HepG2 (cell line): ENCODE measurements around the gene INSIG2. TPM values are rescaled to one million over a fixed set of nuclear protein-coding genes. Genes with fewer than 3 reads are reported as not detected.

Source experiments
- AKAP8 ChIP-seq: sonication (generic); formaldehyde crosslinking; IDR thresholded peaks from 2 replicates; pipeline ENCODE4 v1.5.1; 2020; ENCODE audit warnings: mild to moderate bottlenecking, missing genetic modification reagents
- ATF2 ChIP-seq: sonication (generic); formaldehyde crosslinking; IDR thresholded peaks from 2 replicates; pipeline ENCODE4 v1.4.0; 2020; ENCODE audit warnings: missing genetic modification reagents
- BRF2 ChIP-seq: sonication (generic); formaldehyde crosslinking; IDR thresholded peaks from 2 replicates; pipeline ENCODE4 v1.8.1; 2022; ENCODE audit warnings: mild to moderate bottlenecking, missing genetic modification reagents
- CEBPG ChIP-seq: IDR thresholded peaks from 2 replicates; pipeline ENCODE4 v1.6.1; 2016
- CHCHD3 ChIP-seq: sonication (generic); formaldehyde crosslinking; IDR thresholded peaks from 2 replicates; pipeline ENCODE4 v1.8.0; 2022; ENCODE audit warnings: mild to moderate bottlenecking, missing genetic modification reagents, moderate library complexity
- KLF11 ChIP-seq: IDR thresholded peaks from 2 replicates; pipeline ENCODE4 v1.6.1; 2016; ENCODE audit warnings: missing compliant biosample characterization
- KLF13 ChIP-seq: sonication (generic); formaldehyde crosslinking; IDR thresholded peaks from 2 replicates; pipeline ENCODE4 v1.4.0; 2020; ENCODE audit warnings: mild to moderate bottlenecking, missing genetic modification reagents
- KLF9 ChIP-seq: IDR thresholded peaks from 2 replicates; pipeline ENCODE4 v1.6.1; 2016; ENCODE audit warnings: low read depth
- MED13 ChIP-seq: sonication (generic); formaldehyde crosslinking; IDR thresholded peaks from 2 replicates; pipeline ENCODE4 v1.5.0; 2020; ENCODE audit warnings: missing genetic modification reagents
- MIXL1 ChIP-seq: IDR thresholded peaks from 2 replicates; pipeline ENCODE4 v1.6.1; 2016
- PATZ1 ChIP-seq: sonication (generic); formaldehyde crosslinking; IDR thresholded peaks from 2 replicates; pipeline ENCODE4 v1.4.0; 2020; ENCODE audit warnings: missing genetic modification reagents
- PITX1 ChIP-seq: sonication (generic); formaldehyde crosslinking; IDR thresholded peaks from 2 replicates; pipeline ENCODE4 v1.5.1; 2020; ENCODE audit warnings: mild to moderate bottlenecking, missing genetic modification reagents
- THAP7 ChIP-seq: sonication (generic); formaldehyde crosslinking; IDR thresholded peaks from 2 replicates; pipeline ENCODE4 v1.8.1; 2023; ENCODE audit warnings: mild to moderate bottlenecking, missing genetic modification reagents
- ZFP91 ChIP-seq: sonication (generic); formaldehyde crosslinking; IDR thresholded peaks from 2 replicates; pipeline ENCODE4 v1.9.0; 2022; ENCODE audit warnings: missing genetic modification reagents, mild to moderate bottlenecking, borderline replicate concordance
- ZNF609 ChIP-seq: sonication (generic); formaldehyde crosslinking; IDR thresholded peaks from 2 replicates; pipeline ENCODE4 v1.4.0; 2020; ENCODE audit warnings: mild to moderate bottlenecking, missing genetic modification reagents, borderline replicate concordance
- ZSCAN12 ChIP-seq: sonication (generic); formaldehyde crosslinking; IDR thresholded peaks from 2 replicates; pipeline ENCODE4 v1.9.0; 2021; ENCODE audit warnings: mild to moderate bottlenecking, missing genetic modification reagents
- polyA plus RNA-seq, 8 experiments: library from polyadenylated mRNA; depleted of rRNA in 3 of 8; stranded (reverse) in 7 of 8; unstranded in 1 of 8; fragments of >200 nt; fragmentation: Illumina TruSeq in 4 of 8; extraction: Trizol in 4 of 8; gene quantifications; 2 replicates each; pipeline versions ENCODE4 v1.2.1 to v1.2.3, GENCODE V29; 2011 to 2016; ENCODE audit warnings: low read depth in 4 of 8, missing spikeins in 1 of 8, mixed read lengths in 1 of 8; ENCODE audit not compliant: insufficient read depth in 1 of 8
- total RNA-seq, 5 experiments: library from RNA; depleted of rRNA; stranded (reverse); fragments of >200 nt; fragmentation: Illumina TruSeq; extraction: Trizol; gene quantifications; 2 replicates each; pipeline ENCODE4 v1.2.3, GENCODE V29; 2016; ENCODE audit warnings: low read depth in 1 of 5

The INSIG2 gene
- total and polyA plus RNA-seq, 2 of the 13 experiments (the other 11 are each of a cell fraction or from before 2014, with no cell fraction given): 73.5 to 481 TPM

GRCh38 chr2:118085173-118086023 is 2.9 kb upstream of the INSIG2 start (continued):
- TF ChIP-seq PITX1 (CRISPR knock-in tag) (peak; percentile 88), THAP7 (no peak), AKAP8 (CRISPR knock-in tag) (no peak), KLF11 (CRISPR knock-in tag) (no peak), BRF2 (CRISPR knock-in tag) (no peak), KLF13 (CRISPR knock-in tag) (no peak), ATF2 (CRISPR knock-in tag) (peak; percentile 42; the same call in 1 of the 2 replicates), CEBPG (CRISPR knock-in tag) (no peak; the same call in 1 of the 2 replicates), KLF9 (0 out of 2 replicates have a peak, but pooled peaks have one; percentile 48), MED13 (CRISPR knock-in tag) (peak; percentile 30; the same call in 1 of the 2 replicates), MIXL1 (CRISPR knock-in tag) (peak; percentile 94), ZSCAN12 (no peak), PATZ1 (CRISPR knock-in tag) (peak; percentile 43; the same call in 1 of the 2 replicates), ZNF609 (CRISPR knock-in tag) (peak; percentile 62; the same call in 1 of the 2 replicates), ZFP91 (no peak), CHCHD3 (0 out of 2 replicates have a peak, but pooled peaks have one; percentile 28)
